ENCODE measurements around the gene RFLNA.

GRCh38 chr12:124336742-124337520 lies 42.0 kb downstream of the RFLNA start:
- TF ChIP-seq, protein P1, sequence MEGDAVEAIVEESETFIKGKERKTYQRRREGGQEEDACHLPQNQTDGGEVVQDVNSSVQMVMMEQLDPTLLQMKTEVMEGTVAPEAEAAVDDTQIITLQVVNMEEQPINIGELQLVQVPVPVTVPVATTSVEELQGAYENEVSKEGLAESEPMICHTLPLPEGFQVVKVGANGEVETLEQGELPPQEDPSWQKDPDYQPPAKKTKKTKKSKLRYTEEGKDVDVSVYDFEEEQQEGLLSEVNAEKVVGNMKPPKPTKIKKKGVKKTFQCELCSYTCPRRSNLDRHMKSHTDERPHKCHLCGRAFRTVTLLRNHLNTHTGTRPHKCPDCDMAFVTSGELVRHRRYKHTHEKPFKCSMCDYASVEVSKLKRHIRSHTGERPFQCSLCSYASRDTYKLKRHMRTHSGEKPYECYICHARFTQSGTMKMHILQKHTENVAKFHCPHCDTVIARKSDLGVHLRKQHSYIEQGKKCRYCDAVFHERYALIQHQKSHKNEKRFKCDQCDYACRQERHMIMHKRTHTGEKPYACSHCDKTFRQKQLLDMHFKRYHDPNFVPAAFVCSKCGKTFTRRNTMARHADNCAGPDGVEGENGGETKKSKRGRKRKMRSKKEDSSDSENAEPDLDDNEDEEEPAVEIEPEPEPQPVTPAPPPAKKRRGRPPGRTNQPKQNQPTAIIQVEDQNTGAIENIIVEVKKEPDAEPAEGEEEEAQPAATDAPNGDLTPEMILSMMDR (conservative IDR thresholded peaks at IDR 0.05 in 1 of 2, IDR thresholded peaks at IDR 0.05 in 1 of 2; ENCODE audit: low read depth in 1 of 2, low read length in 2 of 2) = no peak
- TF ChIP-seq EZH2 (IDR thresholded peaks at IDR 0.05; ENCODE audit: low read length, missing control alignments) = no peak
